Panc1 (cell line): ENCODE data around the gene PLGRKT. TPM values are rescaled to one million over a fixed set of nuclear protein-coding genes. Genes with fewer than 3 reads are reported as not detected.

Experiments
- ATAC-seq: fragments of 200-7000 bp; cut with Tn5 transposase; 2 replicates; pipeline ENCODE4 v1.9.1; 2020; ENCODE audit warnings: mild to moderate bottlenecking, moderate library complexity
- BruUV-seq: library from RNA; stranded (reverse); fragments of 400-500 nt; replicated peaks from 2 replicates; lab custom pipeline; 2021; lab: Mats Ljungman, UMichigan
- CTCF ChIA-PET: fragments of 300-600 bp; sonication (Branson Sonifier 250); formaldehyde crosslinking; loops from one replicate; lab custom pipeline; 2022; ENCODE audit warnings: antibody characterized with exemption; lab: Charles Lee
- POLR2A ChIA-PET: fragments of 300-600 bp; sonication (Branson Sonifier 250); formaldehyde crosslinking; loops from one replicate; lab custom pipeline; 2022; ENCODE audit warnings: antibody characterized with exemption; lab: Charles Lee
- DNase-seq: peaks from one replicate; pipeline ENCODE4 v3.0.0-alpha.2; 2010; ENCODE audit warnings: low read depth, low spot score
- H3K27ac ChIP-seq: 2 replicates; pipeline ENCODE4 v1.5.1; 2011; ENCODE audit warnings: mild to moderate bottlenecking, low read length, inconsistent platforms
- H3K27me3 ChIP-seq: fragments of 200-500 bp; sonication (Bioruptor generic); 2 replicates; pipeline ENCODE4 v1.6.0; 2014; ENCODE audit warnings: low read length, inconsistent platforms; ENCODE audit not compliant: control insufficient read depth, insufficient read depth
- H3K36me3 ChIP-seq: fragments of 200-500 bp; sonication (Bioruptor generic); 2 replicates; pipeline ENCODE4 v1.5.1; 2014; ENCODE audit warnings: inconsistent platforms, mild to moderate bottlenecking, low read length, moderate library complexity; ENCODE audit not compliant: control insufficient read depth, insufficient read depth
- H3K4me1 ChIP-seq: 2 replicates; pipeline ENCODE4 v1.5.1; 2011; ENCODE audit warnings: inconsistent platforms, mild to moderate bottlenecking, low read length, moderate library complexity; ENCODE audit not compliant: control insufficient read depth, insufficient read depth
- H3K4me3 ChIP-seq, 2 experiments: 2 replicates each; pipeline ENCODE4 v1.5.1; 2011 to 2012; ENCODE audit warnings: low read depth in 2 of 2, low read length in 2 of 2, mild to moderate bottlenecking in 2 of 2, inconsistent platforms in 1 of 2, moderate library complexity in 1 of 2
- H3K9me3 ChIP-seq: fragments of 200-500 bp; sonication (Bioruptor generic); 2 replicates; pipeline ENCODE4 v1.5.1; 2014; ENCODE audit warnings: low read depth, mild to moderate bottlenecking, inconsistent platforms, low read length, moderate library complexity; ENCODE audit not compliant: control insufficient read depth, insufficient read depth
- POLR2AphosphoS5 ChIP-seq: IDR thresholded peaks from 2 replicates; pipeline ENCODE4 v1.6.1; 2012; ENCODE audit warnings: mild to moderate bottlenecking, low read depth, low read length, moderate library complexity
- SIN3A ChIP-seq: IDR thresholded peaks from 2 replicates; pipeline ENCODE4 v1.6.1; 2012; ENCODE audit warnings: low read depth, mild to moderate bottlenecking, low read length, moderate library complexity, borderline replicate concordance; ENCODE audit not compliant: insufficient read depth
- TCF7L2 ChIP-seq: IDR thresholded peaks from 2 replicates; pipeline ENCODE4 v1.6.1; 2011; ENCODE audit warnings: mild to moderate bottlenecking, low read depth, low read length, inconsistent platforms
- in situ Hi-C: cut with HindIII; loops from 2 replicates; pipeline ENCODE4 v1.10.0; 2016; ENCODE audit warnings: low sequenced_read_pairs, low pct_unique_long_range_greater_than_20kb
- intact Hi-C: fragments of 100-400 bp; cut with micrococcal nuclease; formaldehyde crosslinking; loops from one replicate; pipeline ENCODE4 v1.10.0; 2022; ENCODE audit not compliant: unreplicated experiment
- total RNA-seq: library from RNA; stranded (reverse); gene quantifications from one replicate; pipeline ENCODE4 v1.2.1, GENCODE V29; 2021; ENCODE audit not compliant: unreplicated experiment
- TF ChIP-seq, protein P1 (sequence below): fragments of 450-650 bp; IDR thresholded peaks from 2 replicates; pipeline ENCODE4 v1.5.1; 2017; ENCODE audit warnings: mild to moderate bottlenecking
- TF ChIP-seq, protein P2 (sequence below), 2 experiments: IDR thresholded peaks; 2 replicates each; pipeline ENCODE4 v1.6.1; 2011 to 2012; ENCODE audit warnings: low read depth in 2 of 2, control low read depth in 1 of 2, low read length in 1 of 2, mild to moderate bottlenecking in 1 of 2, moderate library complexity in 1 of 2; ENCODE audit not compliant: insufficient read depth in 1 of 2

The PLGRKT gene
- total RNA-seq, 1 experiment from 2014 or later: 9.3 TPM

- DNase-seq (no peak), ATAC-seq (no peak)
- TSS peak; percentile 55 for BruUV-seq
- no peaks in the 10 kb centered on the region for H3K27me3 ChIP-seq
- ChIA-PET CTCF (no interaction called here), POLR2A (no interaction called here)
- H3K27ac ChIP-seq: no peak overlapping the region
- intact Hi-C loops (loop anchor here (5.0 kb wide), 1 partner anchor 243 kb away; the partner anchor contains the start of gene INSL6), in situ Hi-C loops (no loop called here)
- H3K4me3 ChIP-seq: no peak overlapping the region
- H3K9me3 ChIP-seq: no peaks in the 10 kb centered on the region
- no peaks in the 10 kb centered on the region for H3K36me3 ChIP-seq
- H3K4me1 ChIP-seq: no peaks in the 10 kb centered on the region
- TF ChIP-seq TCF7L2: no peak
Observed at GRCh38 chr9:5429873-5430564, 7.7 kb downstream of the PLGRKT start.

GRCh38 chr9:5428794-5429528 lies 8.8 kb downstream of the PLGRKT start:
- ATAC-seq (no peak), DNase-seq (no peak)
- Histone ChIP-seq H3K4me1 (no peaks in the 10 kb centered on the region), H3K4me3 (no peak overlapping the region), H3K27me3 (no peaks in the 10 kb centered on the region), H3K36me3 (no peaks in the 10 kb centered on the region), H3K27ac (no peak overlapping the region), H3K9me3 (no peaks in the 10 kb centered on the region)
- intact Hi-C loops: loop anchor here (5.0 kb wide), 1 partner anchor 242 kb away; the partner anchor contains the start of gene INSL6
- TF ChIP-seq TCF7L2 (no peak), SIN3A (no peak), POLR2AphosphoS5 (no peak)
- TF ChIP-seq, protein P1, sequence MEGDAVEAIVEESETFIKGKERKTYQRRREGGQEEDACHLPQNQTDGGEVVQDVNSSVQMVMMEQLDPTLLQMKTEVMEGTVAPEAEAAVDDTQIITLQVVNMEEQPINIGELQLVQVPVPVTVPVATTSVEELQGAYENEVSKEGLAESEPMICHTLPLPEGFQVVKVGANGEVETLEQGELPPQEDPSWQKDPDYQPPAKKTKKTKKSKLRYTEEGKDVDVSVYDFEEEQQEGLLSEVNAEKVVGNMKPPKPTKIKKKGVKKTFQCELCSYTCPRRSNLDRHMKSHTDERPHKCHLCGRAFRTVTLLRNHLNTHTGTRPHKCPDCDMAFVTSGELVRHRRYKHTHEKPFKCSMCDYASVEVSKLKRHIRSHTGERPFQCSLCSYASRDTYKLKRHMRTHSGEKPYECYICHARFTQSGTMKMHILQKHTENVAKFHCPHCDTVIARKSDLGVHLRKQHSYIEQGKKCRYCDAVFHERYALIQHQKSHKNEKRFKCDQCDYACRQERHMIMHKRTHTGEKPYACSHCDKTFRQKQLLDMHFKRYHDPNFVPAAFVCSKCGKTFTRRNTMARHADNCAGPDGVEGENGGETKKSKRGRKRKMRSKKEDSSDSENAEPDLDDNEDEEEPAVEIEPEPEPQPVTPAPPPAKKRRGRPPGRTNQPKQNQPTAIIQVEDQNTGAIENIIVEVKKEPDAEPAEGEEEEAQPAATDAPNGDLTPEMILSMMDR: no peak
- TF ChIP-seq, protein P2, sequence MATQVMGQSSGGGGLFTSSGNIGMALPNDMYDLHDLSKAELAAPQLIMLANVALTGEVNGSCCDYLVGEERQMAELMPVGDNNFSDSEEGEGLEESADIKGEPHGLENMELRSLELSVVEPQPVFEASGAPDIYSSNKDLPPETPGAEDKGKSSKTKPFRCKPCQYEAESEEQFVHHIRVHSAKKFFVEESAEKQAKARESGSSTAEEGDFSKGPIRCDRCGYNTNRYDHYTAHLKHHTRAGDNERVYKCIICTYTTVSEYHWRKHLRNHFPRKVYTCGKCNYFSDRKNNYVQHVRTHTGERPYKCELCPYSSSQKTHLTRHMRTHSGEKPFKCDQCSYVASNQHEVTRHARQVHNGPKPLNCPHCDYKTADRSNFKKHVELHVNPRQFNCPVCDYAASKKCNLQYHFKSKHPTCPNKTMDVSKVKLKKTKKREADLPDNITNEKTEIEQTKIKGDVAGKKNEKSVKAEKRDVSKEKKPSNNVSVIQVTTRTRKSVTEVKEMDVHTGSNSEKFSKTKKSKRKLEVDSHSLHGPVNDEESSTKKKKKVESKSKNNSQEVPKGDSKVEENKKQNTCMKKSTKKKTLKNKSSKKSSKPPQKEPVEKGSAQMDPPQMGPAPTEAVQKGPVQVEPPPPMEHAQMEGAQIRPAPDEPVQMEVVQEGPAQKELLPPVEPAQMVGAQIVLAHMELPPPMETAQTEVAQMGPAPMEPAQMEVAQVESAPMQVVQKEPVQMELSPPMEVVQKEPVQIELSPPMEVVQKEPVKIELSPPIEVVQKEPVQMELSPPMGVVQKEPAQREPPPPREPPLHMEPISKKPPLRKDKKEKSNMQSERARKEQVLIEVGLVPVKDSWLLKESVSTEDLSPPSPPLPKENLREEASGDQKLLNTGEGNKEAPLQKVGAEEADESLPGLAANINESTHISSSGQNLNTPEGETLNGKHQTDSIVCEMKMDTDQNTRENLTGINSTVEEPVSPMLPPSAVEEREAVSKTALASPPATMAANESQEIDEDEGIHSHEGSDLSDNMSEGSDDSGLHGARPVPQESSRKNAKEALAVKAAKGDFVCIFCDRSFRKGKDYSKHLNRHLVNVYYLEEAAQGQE (IDR thresholded peaks at IDR 0.05; ENCODE audit: insufficient read depth in 1 of 2, low read depth in 2 of 2, low read length in 1 of 2): no peak
- CTCF ChIA-PET: no interaction called here
- BruUV-seq: no TSS peak
- POLR2A ChIA-PET: no interaction called here
- in situ Hi-C loops: no loop called here
